ENCODE results near the gene SPRED3. TPM values are rescaled to one million over a fixed set of nuclear protein-coding genes. Genes with fewer than 3 reads are reported as not detected.
A peak's percentile ranks its signal among the peaks of the same experiment; 100 is the strongest.

Gene SPRED3
- total RNA-seq, 1 donor from 2014 or later, result 8.7 TPM

- no peak overlapping the region for H3K4me3 Mint-ChIP-seq (ENCODE audit: unreplicated experiment)
- peaks cover 14% of the 10 kb centered on the region for H3K4me1 Mint-ChIP-seq (ENCODE audit: low read depth, unreplicated experiment)
- H3K27ac Mint-ChIP-seq (ENCODE audit: unreplicated experiment), result peak overlapping the region; percentile 99
- H3K27me3 Mint-ChIP-seq (ENCODE audit: unreplicated experiment), result peaks cover 13% of the 10 kb centered on the region
- peaks cover 4% of the 10 kb centered on the region for H3K36me3 Mint-ChIP-seq (ENCODE audit: unreplicated experiment)
- H3K9me3 Mint-ChIP-seq (ENCODE audit: unreplicated experiment), result peaks cover 9% of the 10 kb centered on the region
- DNase-seq, result peak; percentile 55
- TF ChIP-seq CTCF (IDR thresholded peaks at IDR 0.05; ENCODE audit: partially characterized antibody, unreplicated experiment), result no peak
These were observed 36.6 kb upstream of the SPRED3 start for GRCh38 chr19:38351865-38352395.

- peaks cover 13% of the 10 kb centered on the region for H3K27me3 Mint-ChIP-seq (ENCODE audit: unreplicated experiment)
- H3K36me3 Mint-ChIP-seq (ENCODE audit: unreplicated experiment), result peaks cover 4% of the 10 kb centered on the region
- peak; percentile 54 for DNase-seq
- H3K27ac Mint-ChIP-seq (ENCODE audit: unreplicated experiment), result peak overlapping the region; percentile 99
- H3K9me3 Mint-ChIP-seq (ENCODE audit: unreplicated experiment), result peaks cover 9% of the 10 kb centered on the region
- no peak for TF ChIP-seq CTCF (IDR thresholded peaks at IDR 0.05; ENCODE audit: partially characterized antibody, unreplicated experiment)
- peak overlapping the region; percentile 58 for H3K4me3 Mint-ChIP-seq (ENCODE audit: unreplicated experiment)
- H3K4me1 Mint-ChIP-seq (ENCODE audit: low read depth, unreplicated experiment), result peaks cover 14% of the 10 kb centered on the region
These were observed 35.9 kb upstream of the SPRED3 start for GRCh38 chr19:38352611-38353010.

DNA sequence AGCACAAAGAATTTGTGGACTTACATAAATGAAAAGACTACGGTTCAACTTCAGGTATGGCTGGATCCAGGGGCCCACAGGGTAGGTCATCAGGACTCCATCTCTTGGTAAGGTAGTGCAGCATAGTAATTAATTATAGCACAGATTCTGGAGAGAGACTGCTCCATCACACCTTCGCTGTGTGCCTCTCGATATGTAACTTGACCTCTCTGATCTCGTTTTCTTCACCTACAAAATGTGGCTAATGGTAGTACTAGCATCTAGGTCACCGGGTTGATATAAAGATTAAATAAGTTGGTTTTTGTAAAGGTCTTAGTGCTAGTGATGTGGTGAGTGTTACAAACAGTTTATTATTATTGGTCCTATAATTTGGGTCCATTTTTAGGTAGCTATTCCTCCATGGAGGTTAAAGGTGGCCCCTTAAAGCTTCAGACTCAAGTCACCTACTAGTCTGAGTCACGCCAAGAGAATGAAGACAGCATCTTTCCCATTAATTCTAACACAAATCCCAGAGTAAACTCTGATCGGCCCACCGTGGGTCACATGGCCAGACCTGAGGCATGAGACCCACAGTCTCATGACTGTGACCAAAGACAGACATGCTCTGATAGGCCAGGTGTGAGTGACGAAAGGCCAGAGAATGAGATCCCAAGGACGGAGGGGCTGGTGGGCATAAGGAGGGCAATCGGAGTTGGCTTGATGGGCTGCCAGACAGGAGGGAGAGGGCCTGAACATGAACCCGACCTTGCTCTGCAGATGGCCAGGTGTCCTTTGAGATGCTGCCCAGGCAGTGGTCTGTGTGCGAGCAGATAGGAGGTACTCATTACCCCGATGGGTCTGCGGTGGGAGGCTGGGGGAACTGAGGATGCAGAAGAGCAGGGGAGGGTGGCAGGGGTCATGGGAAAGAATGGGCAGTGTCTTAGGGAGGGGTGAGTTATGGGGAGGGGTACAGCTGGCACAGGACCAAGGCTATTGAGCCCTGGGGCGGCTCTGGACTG lies 32.5 kb upstream of the SPRED3 start:
- Mint-ChIP-seq H3K9me3 (ENCODE audit: unreplicated experiment) (peaks cover 14% of the 10 kb centered on the region), H3K36me3 (ENCODE audit: unreplicated experiment) (peaks cover 4% of the 10 kb centered on the region), H3K27ac (ENCODE audit: unreplicated experiment) (peak overlapping the region; percentile 72), H3K4me3 (ENCODE audit: unreplicated experiment) (no peak overlapping the region), H3K4me1 (ENCODE audit: low read depth, unreplicated experiment) (peaks cover 18% of the 10 kb centered on the region), H3K27me3 (ENCODE audit: unreplicated experiment) (peaks cover 19% of the 10 kb centered on the region)
- TF ChIP-seq CTCF (IDR thresholded peaks at IDR 0.05; ENCODE audit: partially characterized antibody, unreplicated experiment), result no peak
- DNase-seq, result no peak

DNA sequence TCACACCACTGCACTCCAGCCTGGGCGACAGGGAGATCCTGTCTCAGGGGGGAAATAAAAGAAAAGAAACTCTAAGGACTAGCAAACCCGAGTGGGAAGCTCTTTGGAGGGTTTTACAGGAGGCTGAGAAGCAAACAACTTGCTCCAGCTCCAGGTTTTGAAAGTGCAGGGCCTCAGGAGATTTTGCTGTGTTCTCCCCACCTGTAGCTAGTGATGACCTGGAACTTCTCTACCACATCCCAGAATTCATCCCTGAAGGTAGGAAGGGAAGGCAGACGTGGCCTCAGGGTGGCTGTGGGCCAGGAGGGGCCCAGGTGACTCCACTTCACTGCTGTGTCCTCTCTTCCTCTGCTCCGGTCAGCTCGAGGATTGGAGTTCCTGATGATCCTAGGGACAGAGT lies 30.4 kb upstream of the SPRED3 start:
- peaks cover 4% of the 10 kb centered on the region for H3K36me3 Mint-ChIP-seq (ENCODE audit: unreplicated experiment)
- peaks cover 12% of the 10 kb centered on the region for H3K4me1 Mint-ChIP-seq (ENCODE audit: low read depth, unreplicated experiment)
- no peak overlapping the region for H3K27ac Mint-ChIP-seq (ENCODE audit: unreplicated experiment)
- H3K27me3 Mint-ChIP-seq (ENCODE audit: unreplicated experiment), result peaks cover 15% of the 10 kb centered on the region
- H3K4me3 Mint-ChIP-seq (ENCODE audit: unreplicated experiment), result no peak overlapping the region
- TF ChIP-seq CTCF (IDR thresholded peaks at IDR 0.05; ENCODE audit: partially characterized antibody, unreplicated experiment), result no peak
- no peak for DNase-seq
- peaks cover 8% of the 10 kb centered on the region for H3K9me3 Mint-ChIP-seq (ENCODE audit: unreplicated experiment)

All from glutamatergic neuron (in vitro differentiated cells).